GM23338 (cell line): Measurements from ENCODE around the gene CDON. TPM values are rescaled to one million over a fixed set of nuclear protein-coding genes. Genes with fewer than 3 reads are reported as not detected.
A peak's percentile ranks its signal among the peaks of the same experiment; 100 is the strongest.

ENCODE experiments used
- ATAC-seq: fragments of 200-7000 bp; cut with Tn5 transposase; 3 replicates; pipeline ENCODE4 v1.9.1; 2020
- DNase-seq: peaks from one replicate; pipeline ENCODE4 v3.0.0-alpha.2; 2015; ENCODE audit warnings: low spot score
- H2AFZ ChIP-seq: fragments of 200-600 bp; sonication (generic); 2 replicates; pipeline ENCODE4 v1.8.0; 2016; ENCODE audit warnings: antibody characterized with exemption, mild to moderate bottlenecking, moderate library complexity
- H3F3A ChIP-seq: fragments of 200-600 bp; sonication (generic); replicated peaks from 2 replicates; pipeline ENCODE4 v1.8.0; 2017; ENCODE audit warnings: antibody characterized with exemption, mixed run types, low read depth
- H3K27ac ChIP-seq: fragments of 200-600 bp; sonication (generic); 2 replicates; pipeline ENCODE4 v1.6.1; 2016; ENCODE audit warnings: low read depth
- H3K27me3 ChIP-seq: fragments of 200-600 bp; sonication (generic); 2 replicates; pipeline ENCODE4 v1.8.0; 2016; ENCODE audit warnings: mild to moderate bottlenecking, mixed run types, moderate library complexity; ENCODE audit not compliant: insufficient read depth
- H3K36me3 ChIP-seq: fragments of 200-600 bp; sonication (generic); 2 replicates; pipeline ENCODE4 v1.8.0; 2016; ENCODE audit warnings: mild to moderate bottlenecking; ENCODE audit not compliant: insufficient read depth
- H3K4me1 ChIP-seq: fragments of 200-600 bp; sonication (generic); 2 replicates; pipeline ENCODE4 v1.8.0; 2016; ENCODE audit warnings: mild to moderate bottlenecking, moderate library complexity; ENCODE audit not compliant: insufficient read depth
- H3K4me2 ChIP-seq: fragments of 200-600 bp; sonication (generic); 2 replicates; pipeline ENCODE4 v1.7.1; 2017; ENCODE audit warnings: mixed run types
- H3K4me3 ChIP-seq: fragments of 200-600 bp; sonication (generic); 2 replicates; pipeline ENCODE4 v1.6.1; 2016; ENCODE audit warnings: mixed run types
- H3K79me2 ChIP-seq: fragments of 200-600 bp; sonication (generic); replicated peaks from 2 replicates; pipeline ENCODE4 v1.8.0; 2017; ENCODE audit warnings: mild to moderate bottlenecking; ENCODE audit not compliant: insufficient read depth
- H3K9me2 ChIP-seq: fragments of 200-600 bp; sonication (generic); 2 replicates; pipeline ENCODE4 v1.8.0; 2017; ENCODE audit not compliant: insufficient read depth
- H4K20me1 ChIP-seq: fragments of 200-600 bp; sonication (generic); replicated peaks from 2 replicates; pipeline ENCODE4 v1.8.0; 2017; ENCODE audit warnings: mild to moderate bottlenecking; ENCODE audit not compliant: insufficient read depth
- H3K27ac Mint-ChIP-seq: 2 replicates; pipeline ENCODE4 v1.8.0; 2020; ENCODE audit warnings: inconsistent platforms, mild to moderate bottlenecking, moderate library complexity, mixed read lengths
- H3K27me3 Mint-ChIP-seq: 3 replicates; pipeline ENCODE4 v1.8.0; 2022; ENCODE audit warnings: low read depth, mild to moderate bottlenecking, moderate library complexity, mixed read lengths, inconsistent platforms; ENCODE audit not compliant: insufficient read depth, poor library complexity
- H3K36me3 Mint-ChIP-seq: 3 replicates; pipeline ENCODE4 v1.8.0; 2021; ENCODE audit warnings: low read depth, mild to moderate bottlenecking, inconsistent platforms, moderate library complexity, mixed read lengths
- H3K4me1 Mint-ChIP-seq: 3 replicates; pipeline ENCODE4 v1.8.0; 2020; ENCODE audit warnings: mild to moderate bottlenecking, inconsistent platforms, mixed read lengths
- H3K4me3 Mint-ChIP-seq: 3 replicates; pipeline ENCODE4 v1.8.0; 2021; ENCODE audit warnings: moderate library complexity, mild to moderate bottlenecking, inconsistent platforms, mixed read lengths
- H3K9me3 Mint-ChIP-seq: 3 replicates; pipeline ENCODE4 v1.8.0; 2020; ENCODE audit warnings: moderate library complexity, mild to moderate bottlenecking, inconsistent platforms, mixed read lengths
- CREB1 ChIP-seq: fragments of 250-450 bp; sonication (Bioruptor Pico); IDR thresholded peaks from 2 replicates; pipeline ENCODE4 v1.5.0; 2020; ENCODE audit warnings: low read depth, mild to moderate bottlenecking, moderate library complexity
- CTCF ChIP-seq, 2 experiments: fragments of 200-600 bp in 1 of 2; sonication (generic) in 1 of 2; conservative IDR thresholded peaks; 2 replicates each; pipeline versions ENCODE4 v1.5.1 to v1.6.1; 2016 to 2017; ENCODE audit warnings: antibody characterized with exemption in 2 of 2, low read depth in 2 of 2, mild to moderate bottlenecking in 2 of 2, moderate library complexity in 1 of 2
- ETS1 ChIP-seq: IDR thresholded peaks from 2 replicates; pipeline ENCODE4 v1.6.1; 2016; ENCODE audit warnings: antibody characterized with exemption
- EZH2 ChIP-seq: fragments of 200-600 bp; sonication (generic); IDR thresholded peaks from one replicate; pipeline ENCODE4 v1.8.0; 2017; ENCODE audit warnings: antibody characterized with exemption, mild to moderate bottlenecking, low read depth; ENCODE audit not compliant: unreplicated experiment
- EZH2phosphoT487 ChIP-seq: fragments of 200-600 bp; sonication (generic); IDR thresholded peaks from one replicate; pipeline ENCODE4 v1.8.1; 2018; ENCODE audit warnings: antibody characterized with exemption; ENCODE audit not compliant: unreplicated experiment
- JUNB ChIP-seq: IDR thresholded peaks from one replicate; pipeline ENCODE4 v1.6.1; 2016; ENCODE audit warnings: antibody characterized with exemption; ENCODE audit not compliant: unreplicated experiment
- NANOG ChIP-seq: IDR thresholded peaks from 2 replicates; pipeline ENCODE4 v1.6.1; 2016; ENCODE audit warnings: antibody characterized with exemption, borderline replicate concordance
- POLR2AphosphoS5 ChIP-seq: IDR thresholded peaks from 2 replicates; pipeline ENCODE4 v1.6.1; 2016; ENCODE audit warnings: antibody characterized with exemption, low read depth
- REST ChIP-seq: IDR thresholded peaks from one replicate; pipeline ENCODE4 v1.6.1; 2018; ENCODE audit warnings: antibody characterized with exemption; ENCODE audit not compliant: unreplicated experiment
- STAT1 ChIP-seq: IDR thresholded peaks from one replicate; pipeline ENCODE4 v1.6.1; 2016; ENCODE audit warnings: antibody characterized with exemption; ENCODE audit not compliant: unreplicated experiment
- ZNF114 ChIP-seq: fragments of 250-450 bp; sonication (Bioruptor Pico); IDR thresholded peaks from 2 replicates; pipeline ENCODE4 v1.5.0; 2020; ENCODE audit warnings: mild to moderate bottlenecking, moderate library complexity
- ZNF331 ChIP-seq: fragments of 250-450 bp; sonication (Bioruptor Pico); IDR thresholded peaks from 2 replicates; pipeline ENCODE4 v1.5.0; 2020; ENCODE audit warnings: low read depth, mild to moderate bottlenecking, moderate library complexity
- ZNF462 ChIP-seq: fragments of 250-450 bp; sonication (Bioruptor Pico); IDR thresholded peaks from 2 replicates; pipeline ENCODE4 v1.5.0; 2020; ENCODE audit warnings: mild to moderate bottlenecking, moderate library complexity
- polyA plus RNA-seq: library from polyadenylated mRNA; unstranded; fragments of >200 nt; fragmentation: Nextera tagmentation; extraction: Ambion mirVana; gene quantifications from 2 replicates; pipeline ENCODE4 v1.2.1, GENCODE V29; 2016
- total RNA-seq: library from RNA; depleted of rRNA; stranded (reverse); fragments of >200 nt; shearing (Covaris generic); gene quantifications from 2 replicates; pipeline ENCODE4 v1.2.3, GENCODE V29; 2014

CDON gene
- total and polyA plus RNA-seq, 2 experiments from 2014 or later = 4.1 to 35.5 TPM

GRCh38 chr11:125932301-125932700, 130.4 kb downstream of the CDON start:
- peak overlapping the region; percentile 83 for H2AFZ ChIP-seq
- no peak for DNase-seq
- H3K9me3 Mint-ChIP-seq = no peaks in the 10 kb centered on the region
- H3K36me3 Mint-ChIP-seq = no peaks in the 10 kb centered on the region
- no peaks in the 10 kb centered on the region for H3K9me2 ChIP-seq
- no peak overlapping the region for H3K27ac ChIP-seq
- no peak overlapping the region for H3K27ac Mint-ChIP-seq
- H3K4me3 Mint-ChIP-seq = no peak overlapping the region
- H3K79me2 ChIP-seq = no peaks in the 10 kb centered on the region
- H3F3A ChIP-seq = no peaks in the 10 kb centered on the region
- TF ChIP-seq STAT1 (no peak), CTCF (conservative IDR thresholded peaks at IDR 0.05; ENCODE audit: low read depth in 2 of 2) (no peak), ZNF114 (CRISPR knock-in tag) (no peak), EZH2phosphoT487 (no peak), ZNF462 (CRISPR knock-in tag) (no peak), ZNF331 (no peak), JUNB (no peak), CREB1 (no peak), REST (no peak), ETS1 (no peak), EZH2 (no peak), NANOG (no peak), POLR2AphosphoS5 (no peak)
- ATAC-seq = peak; percentile 28
- peaks cover 10% of the 10 kb centered on the region for H3K4me1 ChIP-seq
- no peak overlapping the region for H3K4me3 ChIP-seq
- peaks cover 33% of the 10 kb centered on the region for H3K4me1 Mint-ChIP-seq
- no peaks in the 10 kb centered on the region for H4K20me1 ChIP-seq
- peak overlapping the region; percentile 68 for H3K4me2 ChIP-seq
- no peaks in the 10 kb centered on the region for H3K36me3 ChIP-seq
- H3K27me3 Mint-ChIP-seq = peaks cover 3% of the 10 kb centered on the region
- H3K27me3 ChIP-seq = no peaks in the 10 kb centered on the region
